GM11168 (cell line): Measurements from ENCODE around the gene KLHDC4.
"Not testable (repeated sequence)": the region's sequence is repeated elsewhere in the genome, so short reads cannot be mapped to it uniquely, and the experiment has no call there.

Source experiments
- in situ Hi-C: fragments of 300-500 bp; cut with MboI; formaldehyde crosslinking; loops from one replicate; pipeline ENCODE4 v1.12.0; 2022; ENCODE audit warnings: low sequenced_read_pairs; ENCODE audit not compliant: unreplicated experiment

The KLHDC4 gene

GRCh38 chr16:87765776-87766484 lies at the start of gene KLHDC4:
Gene KLHDC4 (minus strand): TSS chr16:87765986. CDS start chr16:87765890, 96 bp downstream.
- in situ Hi-C loops, result no loop called here

- in situ Hi-C loops, result loop anchor here (5.0 kb wide), 1 partner anchor 37 kb away; no protein-coding TSS in a partner anchor
Measured at GRCh38 chr16:87815567-87815966, 49.8 kb upstream of the KLHDC4 start.

- in situ Hi-C loops, result no loop called here
Measured at GRCh38 chr16:87812200-87812656, 46.4 kb upstream of the KLHDC4 start.

GRCh38 chr16:87811454-87811853 lies 45.7 kb upstream of the KLHDC4 start:
- in situ Hi-C loops, result not testable (repeated sequence)

GRCh38 chr16:87809150-87809902 lies 43.5 kb upstream of the KLHDC4 start:
- in situ Hi-C loops, result no loop called here

- in situ Hi-C loops, result no loop called here
Measured at GRCh38 chr16:87808108-87808507, 42.3 kb upstream of the KLHDC4 start.

GRCh38 chr16:87806641-87807546 lies 41.1 kb upstream of the KLHDC4 start:
- in situ Hi-C loops, result no loop called here

- in situ Hi-C loops, result no loop called here
Measured at GRCh38 chr16:87806261-87806640, 40.5 kb upstream of the KLHDC4 start.

GRCh38 chr16:87803385-87803784 lies 37.6 kb upstream of the KLHDC4 start:
- in situ Hi-C loops, result no loop called here

GRCh38 chr16:87802670-87803069 lies 36.9 kb upstream of the KLHDC4 start:
- in situ Hi-C loops, result no loop called here

- in situ Hi-C loops, result no loop called here
Measured at GRCh38 chr16:87801679-87802259, 36.0 kb upstream of the KLHDC4 start.

GRCh38 chr16:87800497-87800896 lies 34.7 kb upstream of the KLHDC4 start:
- in situ Hi-C loops, result no loop called here

GRCh38 chr16:87795336-87795735 lies 29.6 kb upstream of the KLHDC4 start:
- in situ Hi-C loops, result no loop called here

- in situ Hi-C loops, result no loop called here
Measured at GRCh38 chr16:87794485-87795078, 28.8 kb upstream of the KLHDC4 start.

GRCh38 chr16:87792205-87792565 lies 26.4 kb upstream of the KLHDC4 start:
- in situ Hi-C loops, result no loop called here

GRCh38 chr16:87791295-87792204 lies 25.8 kb upstream of the KLHDC4 start:
- in situ Hi-C loops, result no loop called here

- in situ Hi-C loops, result no loop called here
Measured at GRCh38 chr16:87790292-87791100, 24.7 kb upstream of the KLHDC4 start.
